ENCODE measurements around the gene CLCNKB. TPM values are rescaled to one million over a fixed set of nuclear protein-coding genes. Genes with fewer than 3 reads are reported as not detected.

The CLCNKB gene
- total RNA-seq, 1 experiment from 2014 or later = not detected

DNA sequence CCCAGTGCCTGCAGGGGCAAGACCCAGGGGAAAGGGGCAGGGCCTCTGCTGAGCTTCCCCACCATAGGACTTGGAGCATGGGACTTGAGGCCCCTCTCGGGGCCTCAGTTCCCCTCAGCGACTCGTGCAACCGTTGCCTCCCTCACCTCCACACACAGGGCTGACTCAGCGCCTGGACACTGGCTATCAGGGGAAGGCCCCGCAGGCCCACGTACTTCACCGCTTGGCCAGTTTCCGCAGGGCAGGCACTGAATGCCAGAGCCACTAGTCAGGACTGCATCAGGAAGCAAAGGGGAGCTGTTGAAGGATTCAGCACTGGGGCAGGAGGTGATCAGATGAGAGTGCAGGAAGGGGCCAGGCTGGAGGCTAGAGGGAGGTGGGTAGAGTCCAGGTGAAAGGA, 45.4 kb downstream of the CLCNKB start:
- no peaks in the 10 kb centered on the region for H3F3A ChIP-seq (ENCODE audit: low read length, unreplicated experiment)
- H3K36me3 ChIP-seq (ENCODE audit: low read depth, low read length) = no peaks in the 10 kb centered on the region
- TF ChIP-seq, protein P1, sequence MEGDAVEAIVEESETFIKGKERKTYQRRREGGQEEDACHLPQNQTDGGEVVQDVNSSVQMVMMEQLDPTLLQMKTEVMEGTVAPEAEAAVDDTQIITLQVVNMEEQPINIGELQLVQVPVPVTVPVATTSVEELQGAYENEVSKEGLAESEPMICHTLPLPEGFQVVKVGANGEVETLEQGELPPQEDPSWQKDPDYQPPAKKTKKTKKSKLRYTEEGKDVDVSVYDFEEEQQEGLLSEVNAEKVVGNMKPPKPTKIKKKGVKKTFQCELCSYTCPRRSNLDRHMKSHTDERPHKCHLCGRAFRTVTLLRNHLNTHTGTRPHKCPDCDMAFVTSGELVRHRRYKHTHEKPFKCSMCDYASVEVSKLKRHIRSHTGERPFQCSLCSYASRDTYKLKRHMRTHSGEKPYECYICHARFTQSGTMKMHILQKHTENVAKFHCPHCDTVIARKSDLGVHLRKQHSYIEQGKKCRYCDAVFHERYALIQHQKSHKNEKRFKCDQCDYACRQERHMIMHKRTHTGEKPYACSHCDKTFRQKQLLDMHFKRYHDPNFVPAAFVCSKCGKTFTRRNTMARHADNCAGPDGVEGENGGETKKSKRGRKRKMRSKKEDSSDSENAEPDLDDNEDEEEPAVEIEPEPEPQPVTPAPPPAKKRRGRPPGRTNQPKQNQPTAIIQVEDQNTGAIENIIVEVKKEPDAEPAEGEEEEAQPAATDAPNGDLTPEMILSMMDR (conservative IDR thresholded peaks at IDR 0.05; ENCODE audit: low read depth, low read length) = no peak
- H3K9me3 ChIP-seq (ENCODE audit: low read length) = no peaks in the 10 kb centered on the region
- H3K9ac ChIP-seq (ENCODE audit: low read length) = no peak overlapping the region
- H3K4me1 ChIP-seq (ENCODE audit: insufficient read depth, low read length) = peaks cover 20% of the 10 kb centered on the region
- ChIA-PET CTCF (interaction anchor here (0.5 kb wide), 1 partner anchor 101 kb away, joined by 6 read pairs; no protein-coding TSS in a partner anchor), POLR2A (ENCODE audit: unreplicated experiment) (no interaction called here)
- H3K4me2 ChIP-seq (ENCODE audit: low read length) = no peak overlapping the region
- no peak overlapping the region for H3K4me3 ChIP-seq (ENCODE audit: low read length)
- H3K79me2 ChIP-seq (ENCODE audit: low read length) = no peaks in the 10 kb centered on the region
- no peaks in the 10 kb centered on the region for H4K20me1 ChIP-seq (ENCODE audit: low read length)
- ATAC-seq (peak; percentile 90), DNase-seq (peak; percentile 82)
- intact Hi-C loops (cut with micrococcal nuclease) = no loop called here
- H2AFZ ChIP-seq (ENCODE audit: low read length) = no peak overlapping the region
- no peaks in the 10 kb centered on the region for H3K9me2 ChIP-seq (replicated peaks; ENCODE audit: low read length)
- no peaks in the 10 kb centered on the region for H3K27me3 ChIP-seq (ENCODE audit: low read length)
- no TSS peak for BruUV-seq (replicated peaks)
- H3K27ac ChIP-seq (ENCODE audit: low read length) = peak overlapping the region; percentile 31

DNA sequence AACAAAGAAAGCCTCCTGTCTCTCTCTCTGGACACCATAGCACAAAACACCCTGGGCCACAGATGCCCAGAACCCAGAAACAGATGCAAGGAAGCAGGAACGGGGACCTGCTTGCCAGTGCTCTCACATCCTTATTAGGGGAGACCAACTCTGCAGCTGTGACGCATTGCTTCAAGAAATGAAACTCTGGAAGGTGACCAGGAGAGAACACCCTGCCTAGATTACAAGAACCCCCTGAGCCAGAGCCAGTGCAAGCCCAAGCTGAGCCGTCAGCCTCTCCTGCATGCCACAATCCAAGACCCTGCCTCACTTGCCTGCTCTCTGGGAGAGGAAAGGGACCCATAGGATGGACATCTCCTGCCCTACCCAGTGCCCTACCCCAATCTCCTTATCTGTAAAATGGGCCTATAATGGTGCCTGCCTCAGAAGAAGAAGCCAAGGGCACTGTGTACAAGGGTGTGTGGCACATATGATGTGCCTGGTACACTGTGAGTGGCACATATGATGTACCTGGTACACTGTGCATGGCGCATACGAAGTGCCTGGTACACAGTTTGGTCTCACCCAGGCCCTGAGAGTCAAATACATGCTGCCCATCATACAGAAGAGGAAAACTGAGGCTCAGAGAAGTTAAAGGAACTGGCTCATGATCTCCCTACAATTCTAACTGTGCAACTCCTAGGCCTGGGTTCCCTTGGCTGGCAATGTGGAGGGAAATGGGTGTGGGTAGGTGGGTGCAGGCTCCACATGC, 46.7 kb downstream of the CLCNKB start:
- H3K4me3 ChIP-seq (ENCODE audit: low read length) = no peak overlapping the region
- no peaks in the 10 kb centered on the region for H3K79me2 ChIP-seq (ENCODE audit: low read length)
- intact Hi-C loops (cut with micrococcal nuclease) = no loop called here
- no peaks in the 10 kb centered on the region for H4K20me1 ChIP-seq (ENCODE audit: low read length)
- no TSS peak for BruUV-seq (replicated peaks)
- H2AFZ ChIP-seq (ENCODE audit: low read length) = no peak overlapping the region
- no peak for TF ChIP-seq EZH2phosphoT487 (IDR thresholded peaks at IDR 0.05; ENCODE audit: borderline replicate concordance, low read length)
- TF ChIP-seq, protein P1 (conservative IDR thresholded peaks at IDR 0.05; ENCODE audit: low read depth, low read length) = no peak
- no peak for TF ChIP-seq EZH2 (IDR thresholded peaks at IDR 0.05; ENCODE audit: low read length, unreplicated experiment)
- H3K27me3 ChIP-seq (ENCODE audit: low read length) = no peaks in the 10 kb centered on the region
- no peaks in the 10 kb centered on the region for H3F3A ChIP-seq (ENCODE audit: low read length, unreplicated experiment)
- POLR2A ChIA-PET (ENCODE audit: unreplicated experiment) = no interaction called here
- DNase-seq (no peak), ATAC-seq (no peak)
- H3K4me2 ChIP-seq (ENCODE audit: low read length) = no peak overlapping the region
- no peak overlapping the region for H3K9ac ChIP-seq (ENCODE audit: low read length)
- H3K4me1 ChIP-seq (ENCODE audit: insufficient read depth, low read length) = peaks cover 20% of the 10 kb centered on the region
- H3K9me3 ChIP-seq (ENCODE audit: low read length) = no peaks in the 10 kb centered on the region
- no peaks in the 10 kb centered on the region for H3K36me3 ChIP-seq (ENCODE audit: low read depth, low read length)
- CTCF ChIA-PET = no interaction called here
- no peak overlapping the region for H3K27ac ChIP-seq (ENCODE audit: low read length)
- no peaks in the 10 kb centered on the region for H3K9me2 ChIP-seq (replicated peaks; ENCODE audit: low read length)

GRCh38 chr1:16091296-16091695, 47.7 kb downstream of the CLCNKB start:
- H3K36me3 ChIP-seq (ENCODE audit: low read depth, low read length) = no peaks in the 10 kb centered on the region
- no peaks in the 10 kb centered on the region for H3K79me2 ChIP-seq (ENCODE audit: low read length)
- no peak overlapping the region for H3K4me2 ChIP-seq (ENCODE audit: low read length)
- POLR2A ChIA-PET (ENCODE audit: unreplicated experiment) = interaction anchor here (0.6 to 0.7 kb wide), 2 partner anchors 36 to 73 kb away, joined by 3 to 5 read pairs; no protein-coding TSS in a partner anchor
- TF ChIP-seq EZH2 (IDR thresholded peaks at IDR 0.05; ENCODE audit: low read length, unreplicated experiment) (no peak), EZH2phosphoT487 (IDR thresholded peaks at IDR 0.05; ENCODE audit: borderline replicate concordance, low read length) (no peak)
- TF ChIP-seq, protein P1 (conservative IDR thresholded peaks at IDR 0.05; ENCODE audit: low read depth, low read length) = no peak
- peaks cover 20% of the 10 kb centered on the region for H3K4me1 ChIP-seq (ENCODE audit: insufficient read depth, low read length)
- H3F3A ChIP-seq (ENCODE audit: low read length, unreplicated experiment) = no peaks in the 10 kb centered on the region
- ATAC-seq (peak; percentile 39; the same call in 1 of the 2 replicates), DNase-seq (peak; percentile 64)
- BruUV-seq (replicated peaks) = no TSS peak
- H3K9ac ChIP-seq (ENCODE audit: low read length) = no peak overlapping the region
- no peaks in the 10 kb centered on the region for H3K9me3 ChIP-seq (ENCODE audit: low read length)
- H3K27ac ChIP-seq (ENCODE audit: low read length) = no peak overlapping the region
- H3K9me2 ChIP-seq (replicated peaks; ENCODE audit: low read length) = no peaks in the 10 kb centered on the region
- no peaks in the 10 kb centered on the region for H4K20me1 ChIP-seq (ENCODE audit: low read length)
- no peak overlapping the region for H3K4me3 ChIP-seq (ENCODE audit: low read length)
- intact Hi-C loops (cut with micrococcal nuclease) = no loop called here
- CTCF ChIA-PET = no interaction called here
- no peak overlapping the region for H2AFZ ChIP-seq (ENCODE audit: low read length)
- no peaks in the 10 kb centered on the region for H3K27me3 ChIP-seq (ENCODE audit: low read length)
